Measurements from ENCODE around the gene DNAJC17.

Gene DNAJC17

DNA sequence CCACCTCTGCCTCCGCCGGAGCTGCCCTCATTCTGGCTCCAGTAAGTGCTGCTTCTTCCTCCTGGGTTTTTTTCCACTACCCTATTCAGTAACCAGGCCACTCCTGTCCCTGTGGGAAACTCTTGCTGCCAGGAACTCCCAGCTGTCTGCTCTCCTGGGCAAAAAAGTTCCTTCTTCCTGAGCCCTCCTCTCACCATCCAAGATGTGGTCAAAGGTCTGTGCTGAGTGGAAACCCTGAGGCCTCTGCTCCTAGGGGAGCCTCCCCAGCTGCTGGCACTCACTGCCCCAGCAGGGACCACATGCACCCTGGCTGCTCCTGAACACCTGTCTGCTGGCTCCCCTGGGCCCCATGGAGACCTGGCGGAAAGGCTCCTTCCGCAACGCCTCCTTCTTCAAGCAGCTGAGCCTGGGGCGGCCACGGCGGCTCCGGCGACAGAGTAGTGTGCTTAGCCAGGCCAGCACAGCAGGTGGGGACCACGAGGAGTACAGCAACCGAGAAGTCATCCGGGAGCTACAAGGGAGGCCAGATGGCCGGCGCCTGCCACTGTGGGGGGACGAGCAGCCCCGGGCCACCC lies 37.0 kb downstream of the DNAJC17 start:
- TF ChIP-seq, protein P1, sequence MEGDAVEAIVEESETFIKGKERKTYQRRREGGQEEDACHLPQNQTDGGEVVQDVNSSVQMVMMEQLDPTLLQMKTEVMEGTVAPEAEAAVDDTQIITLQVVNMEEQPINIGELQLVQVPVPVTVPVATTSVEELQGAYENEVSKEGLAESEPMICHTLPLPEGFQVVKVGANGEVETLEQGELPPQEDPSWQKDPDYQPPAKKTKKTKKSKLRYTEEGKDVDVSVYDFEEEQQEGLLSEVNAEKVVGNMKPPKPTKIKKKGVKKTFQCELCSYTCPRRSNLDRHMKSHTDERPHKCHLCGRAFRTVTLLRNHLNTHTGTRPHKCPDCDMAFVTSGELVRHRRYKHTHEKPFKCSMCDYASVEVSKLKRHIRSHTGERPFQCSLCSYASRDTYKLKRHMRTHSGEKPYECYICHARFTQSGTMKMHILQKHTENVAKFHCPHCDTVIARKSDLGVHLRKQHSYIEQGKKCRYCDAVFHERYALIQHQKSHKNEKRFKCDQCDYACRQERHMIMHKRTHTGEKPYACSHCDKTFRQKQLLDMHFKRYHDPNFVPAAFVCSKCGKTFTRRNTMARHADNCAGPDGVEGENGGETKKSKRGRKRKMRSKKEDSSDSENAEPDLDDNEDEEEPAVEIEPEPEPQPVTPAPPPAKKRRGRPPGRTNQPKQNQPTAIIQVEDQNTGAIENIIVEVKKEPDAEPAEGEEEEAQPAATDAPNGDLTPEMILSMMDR (conservative IDR thresholded peaks at IDR 0.05), result no peak
- no peak overlapping the region; the same call in 1 of the 2 replicates for H3K27ac ChIP-seq

DNA sequence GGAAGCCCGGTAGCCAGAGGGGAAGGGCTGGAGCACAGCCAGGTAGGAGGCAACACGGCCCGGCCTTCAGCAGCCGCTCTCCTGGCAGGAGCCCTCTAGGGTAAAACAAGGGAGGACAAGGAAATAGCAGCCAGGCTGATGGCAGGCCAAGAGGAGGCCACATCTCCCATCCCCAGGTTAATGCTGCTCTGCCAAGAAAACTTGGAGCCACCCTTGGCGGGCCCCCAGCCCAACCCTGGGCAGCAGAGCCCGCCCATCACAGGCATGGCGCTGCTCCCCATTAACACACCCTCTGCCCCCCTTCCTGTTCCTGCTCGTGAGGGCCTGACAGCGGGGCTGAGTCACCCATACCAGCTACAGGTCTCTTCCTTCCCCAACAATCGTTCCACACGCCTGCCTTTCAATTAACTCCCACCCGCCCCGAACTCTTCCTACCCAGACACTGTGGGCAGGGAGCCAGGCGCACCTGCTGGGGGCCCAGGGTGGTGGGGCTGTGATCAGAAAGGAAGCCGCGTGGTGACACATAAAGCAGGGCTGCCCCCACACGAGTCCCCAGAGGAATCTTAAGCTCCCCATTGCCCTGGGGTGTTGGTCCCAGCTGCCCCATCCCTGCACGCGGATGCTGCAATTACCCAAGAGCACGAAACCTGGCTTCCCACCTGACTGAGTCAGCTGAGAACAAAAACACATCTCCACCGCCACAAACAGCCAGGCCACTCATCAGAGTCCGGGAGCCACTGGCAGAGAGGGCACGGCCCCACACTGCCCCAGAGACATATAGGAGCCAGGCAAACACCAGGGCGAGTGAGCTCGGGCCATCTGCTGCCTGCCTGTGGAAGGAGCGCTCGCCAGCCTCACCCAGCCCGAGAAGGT lies 37.8 kb downstream of the DNAJC17 start, which contains the start of gene C15orf62:
Gene C15orf62 (plus strand): TSS at position 707 of the 873 bp plus-strand sequence. CDS start 516 bp downstream, outside the sequence.
- H3K27ac ChIP-seq, result no peak within 1 kb of the TSS; the same call in 1 of the 2 replicates
- TF ChIP-seq, protein P1 (conservative IDR thresholded peaks at IDR 0.05), result no peak

DNA sequence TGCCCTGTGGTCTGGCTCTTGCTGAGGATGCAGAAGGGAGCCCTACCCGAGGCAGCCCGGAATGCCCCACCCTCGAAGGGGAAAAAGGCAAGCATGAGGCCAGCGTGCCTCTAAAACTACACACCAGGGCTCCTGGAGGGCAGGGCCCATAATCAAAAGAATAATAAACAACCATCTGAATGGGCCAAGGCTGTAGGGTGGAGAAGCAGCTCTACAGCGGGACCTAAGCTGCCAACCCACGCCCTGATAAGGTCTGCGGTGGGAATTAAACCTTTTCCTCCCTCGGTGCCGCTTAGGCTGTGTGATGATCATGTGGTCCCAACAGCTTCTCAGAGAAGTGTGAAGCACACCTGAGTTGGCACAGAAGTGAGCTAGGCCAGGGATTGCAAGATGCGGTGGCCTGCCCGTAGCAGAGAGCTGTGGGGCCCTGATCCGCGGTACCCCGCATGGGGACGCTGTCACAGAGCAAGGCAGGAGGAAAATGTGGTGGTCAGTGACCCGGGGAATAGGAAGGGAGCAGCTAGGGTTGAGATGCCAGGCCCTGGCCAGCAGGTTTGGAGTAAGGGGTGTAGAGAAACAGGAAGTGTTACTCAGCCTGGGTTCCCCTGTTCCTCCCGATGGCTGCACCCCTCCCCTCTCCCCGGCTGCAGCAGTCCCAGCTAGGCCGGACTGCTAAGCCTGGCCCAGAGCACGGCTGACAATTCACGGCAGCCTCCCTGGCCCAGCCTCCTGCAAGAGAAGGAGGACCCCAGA lies 38.6 kb downstream of the DNAJC17 start:
- no peak overlapping the region for H3K27ac ChIP-seq
- TF ChIP-seq, protein P1 (conservative IDR thresholded peaks at IDR 0.05), result no peak

- TF ChIP-seq, protein P1 (conservative IDR thresholded peaks at IDR 0.05), result no peak
- no peak overlapping the region for H3K27ac ChIP-seq
Observed at GRCh38 chr15:40767838-40768500, 39.3 kb downstream of the DNAJC17 start.

DNA sequence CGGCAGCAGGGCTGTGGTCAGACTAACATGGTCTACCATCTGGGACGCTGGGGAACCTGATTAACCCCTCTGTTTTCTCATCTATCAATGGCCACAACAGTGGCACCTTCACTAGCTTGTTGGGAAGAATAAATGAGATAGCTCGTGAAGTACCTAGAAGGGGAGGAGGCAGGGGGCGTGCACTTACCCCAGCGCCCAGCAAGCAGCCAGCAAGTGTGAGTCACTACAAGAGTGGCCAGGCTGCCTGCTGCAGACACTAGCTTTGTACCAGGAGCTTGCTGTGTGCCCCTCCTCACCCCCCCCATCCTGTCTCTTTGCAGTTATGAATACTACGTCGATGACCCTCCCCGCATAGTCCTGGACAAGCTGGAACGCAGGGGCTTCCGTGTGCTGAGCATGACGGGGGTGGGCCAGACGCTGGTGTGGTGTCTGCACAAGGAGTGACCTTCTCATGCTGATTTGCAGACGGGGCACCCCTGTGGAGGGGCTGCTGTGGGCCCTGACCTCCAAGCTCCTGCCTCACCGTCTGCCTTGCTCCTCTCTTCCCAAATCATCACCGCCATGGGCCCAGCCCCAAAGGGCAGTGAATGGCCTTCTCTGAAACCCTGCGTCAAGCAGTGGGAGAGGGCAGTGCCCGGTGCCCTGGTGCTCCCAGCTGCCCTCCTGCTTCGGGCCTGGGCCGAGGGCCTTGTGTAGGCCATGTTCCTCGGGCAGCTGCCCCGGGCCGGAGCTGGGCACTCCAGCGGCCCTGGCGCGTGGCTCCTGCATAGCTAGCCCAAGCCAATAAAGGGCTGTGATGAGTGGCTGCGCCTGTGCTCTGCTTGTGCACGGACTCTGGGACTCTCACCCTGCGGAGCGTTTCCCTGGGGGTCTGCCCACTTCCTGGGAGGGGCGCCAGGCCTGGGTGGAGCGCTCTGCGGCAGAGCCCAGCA lies 40.1 kb downstream of the DNAJC17 start:
- TF ChIP-seq, protein P1 (conservative IDR thresholded peaks at IDR 0.05), result no peak
- no peak overlapping the region for H3K27ac ChIP-seq

GRCh38 chr15:40766194-40766815 lies 41.0 kb downstream of the DNAJC17 start:
- H3K27ac ChIP-seq, result no peak overlapping the region; the same call in 1 of the 2 replicates
- TF ChIP-seq, protein P1 (conservative IDR thresholded peaks at IDR 0.05), result no peak

Data from VCaP (cell line).